KOPT-K1 (cell line): Measurements from ENCODE around the gene GHSR.

ENCODE experiments used
- H3K27ac ChIP-seq: fragments of 200-600 bp; sonication (generic); 2 replicates; pipeline ENCODE4 v1.5.1; 2016; ENCODE audit warnings: antibody characterized with exemption, mild to moderate bottlenecking, low read depth, low read length; ENCODE audit not compliant: poor library complexity, severe bottlenecking
- H3K36me3 ChIP-seq: fragments of 200-600 bp; sonication (generic); 2 replicates; pipeline ENCODE4 v1.5.1; 2017; ENCODE audit warnings: antibody characterized with exemption, mild to moderate bottlenecking, low read length, moderate library complexity; ENCODE audit not compliant: insufficient read depth
- H3K9me3 ChIP-seq: fragments of 200-600 bp; sonication (generic); 2 replicates; pipeline ENCODE4 v1.5.1; 2017; ENCODE audit warnings: antibody characterized with exemption, low read length, mild to moderate bottlenecking; ENCODE audit not compliant: insufficient read depth, poor library complexity, severe bottlenecking

GHSR gene

GRCh38 chr3:172402892-172403643 lies 45.2 kb downstream of the GHSR start:
- Histone ChIP-seq H3K36me3 (no peaks in the 10 kb centered on the region), H3K27ac (no peak overlapping the region), H3K9me3 (no peaks in the 10 kb centered on the region)

GRCh38 chr3:172402090-172402489 lies 46.2 kb downstream of the GHSR start:
- no peaks in the 10 kb centered on the region for H3K36me3 ChIP-seq

GRCh38 chr3:172398484-172398883 lies 49.8 kb downstream of the GHSR start:
- H3K9me3 ChIP-seq, result no peaks in the 10 kb centered on the region
- H3K36me3 ChIP-seq, result no peaks in the 10 kb centered on the region
- no peak overlapping the region for H3K27ac ChIP-seq

More at GRCh38 chr3:172402090-172402489, 46.2 kb downstream of the GHSR start:
- H3K27ac ChIP-seq, result no peak overlapping the region
- no peaks in the 10 kb centered on the region for H3K9me3 ChIP-seq

GRCh38 chr3:172397716-172398405 lies 50.4 kb downstream of the GHSR start:
- H3K36me3 ChIP-seq, result no peaks in the 10 kb centered on the region

GRCh38 chr3:172396400-172396799 lies 51.9 kb downstream of the GHSR start:
- Histone ChIP-seq H3K27ac (no peak overlapping the region), H3K9me3 (no peaks in the 10 kb centered on the region), H3K36me3 (no peaks in the 10 kb centered on the region)

More at GRCh38 chr3:172397716-172398405, 50.4 kb downstream of the GHSR start:
- Histone ChIP-seq H3K27ac (no peak overlapping the region), H3K9me3 (no peaks in the 10 kb centered on the region)

- H3K36me3 ChIP-seq, result no peaks in the 10 kb centered on the region
These were observed 53.6 kb downstream of the GHSR start for GRCh38 chr3:172394692-172395091.

More at GRCh38 chr3:172394692-172395091, 53.6 kb downstream of the GHSR start:
- Histone ChIP-seq H3K27ac (no peak overlapping the region), H3K9me3 (no peaks in the 10 kb centered on the region)
